ENCODE data around the gene PPM1H.

Gene PPM1H

GRCh38 chr12:62707939-62708338 is 227.0 kb downstream of the PPM1H start:
- no peak for DNase-seq

GRCh38 chr12:62705846-62706245 is 229.1 kb downstream of the PPM1H start:
- DNase-seq, result no peak

- DNase-seq, result no peak
Observed at GRCh38 chr12:62703011-62703380, 232.0 kb downstream of the PPM1H start.

GRCh38 chr12:62701492-62701891 is 233.5 kb downstream of the PPM1H start:
- DNase-seq, result no peak

- no peak for DNase-seq
Observed at GRCh38 chr12:62700091-62700880, 234.7 kb downstream of the PPM1H start.

- DNase-seq, result no peak
Observed at GRCh38 chr12:62698701-62699101, 236.2 kb downstream of the PPM1H start.

- no peak for DNase-seq
Observed at GRCh38 chr12:62697893-62698292, 237.1 kb downstream of the PPM1H start.

GRCh38 chr12:62695696-62696095 is 239.3 kb downstream of the PPM1H start:
- DNase-seq, result no peak

GRCh38 chr12:62694632-62695031 is 240.3 kb downstream of the PPM1H start:
- no peak for DNase-seq

- DNase-seq, result no peak
Observed at GRCh38 chr12:62694116-62694515, 240.8 kb downstream of the PPM1H start.

- DNase-seq, result no peak
Observed at GRCh38 chr12:62693376-62694050, 241.4 kb downstream of the PPM1H start.

GRCh38 chr12:62692884-62693283 is 242.1 kb downstream of the PPM1H start:
- no peak for DNase-seq

GRCh38 chr12:62691309-62691708 is 243.6 kb downstream of the PPM1H start:
- no peak for DNase-seq

GRCh38 chr12:62689042-62689839 is 245.7 kb downstream of the PPM1H start:
- no peak for DNase-seq

GRCh38 chr12:62686938-62687337 is 248.0 kb downstream of the PPM1H start:
- DNase-seq, result no peak

GRCh38 chr12:62684570-62685295 is 250.2 kb downstream of the PPM1H start:
- no peak for DNase-seq

GRCh38 chr12:62683776-62684569 is 251.0 kb downstream of the PPM1H start:
- DNase-seq, result no peak

GRCh38 chr12:62681306-62681705 is 253.6 kb downstream of the PPM1H start:
- no peak for DNase-seq

GRCh38 chr12:62679608-62680007 is 255.3 kb downstream of the PPM1H start:
- no peak for DNase-seq

- no peak for DNase-seq
Observed at GRCh38 chr12:62677355-62677754, 257.6 kb downstream of the PPM1H start.

- DNase-seq, result no peak
Observed at GRCh38 chr12:62676521-62677307, 258.2 kb downstream of the PPM1H start.

Data from NCI-H748 treated with DMSO at 0.1 percent for 48 hours (cell line).